Ovary (tissue), 9 donors: ENCODE measurements around the gene SGK1. TPM values are rescaled to one million over a fixed set of nuclear protein-coding genes. Genes with fewer than 3 reads are reported as not detected.

Experiments used
- DNase-seq, 5 donors: peaks; one replicate each; pipeline ENCODE4 v3.0.0-alpha.2; 2019 to 2020
- H3K27ac ChIP-seq, 2 donors: fragments of 200-600 bp; one replicate each; pipeline versions ENCODE4 v1.5.1 to v1.8.0; 2019 to 2022
- H3K27me3 ChIP-seq: fragments of 200-600 bp; one replicate; pipeline ENCODE4 v1.8.0; 2022
- H3K36me3 ChIP-seq: fragments of 200-600 bp; sonication (generic); one replicate; pipeline ENCODE4 v1.5.1; 2019
- H3K4me1 ChIP-seq: one replicate; pipeline ENCODE4 v1.8.1; 2013; ENCODE audit warnings: mild to moderate bottlenecking, moderate library complexity; ENCODE audit not compliant: insufficient read depth
- H3K4me3 ChIP-seq: fragments of 200-600 bp; sonication (generic); one replicate; pipeline ENCODE4 v1.5.1; 2017
- H3K9me3 ChIP-seq, 2 donors: fragments of 200-600 bp in 1 of 2; sonication (generic) in 1 of 2; one replicate each; pipeline versions ENCODE4 v1.5.1 to v1.8.1; 2013 to 2019; ENCODE audit warnings: mild to moderate bottlenecking in 1 of 2, moderate library complexity in 1 of 2
- EP300 ChIP-seq: sonication (generic); formaldehyde crosslinking; IDR thresholded peaks from one replicate; pipeline ENCODE4 v1.6.1; 2017; ENCODE audit warnings: antibody characterized with exemption
- POLR2A ChIP-seq: fragments of 450-650 bp; IDR thresholded peaks from one replicate; pipeline ENCODE4 v1.6.1; 2017; ENCODE audit warnings: antibody characterized with exemption, mild to moderate bottlenecking, moderate library complexity
- WGBS, 3 donors: extraction: QIAGEN DNeasy Blood & Tissue Kit in 1 of 3; methylation state at CpG; one replicate each; pipeline versions ENCODE4 v1.1.5 to v1.1.7; 2013 to 2017; 5-methylcytosine and 5-hydroxymethylcytosine counted together
- intact Hi-C, 4 donors: fragments of 100-400 bp; cut with DNase I; formaldehyde crosslinking; loops; one replicate each; pipeline versions ENCODE4 v1.11.0 to v1.15.1; 2022 to 2023
- polyA plus RNA-seq, 2 donors: library from polyadenylated mRNA; stranded (reverse); fragments of 200-250 nt in 1 of 2; fragments of 350-450 nt in 1 of 2; fragmentation: Illumina TruSeq in 1 of 2; extraction: RNeasy Lipid Tissue Mini Kit (QIAGEN cat#74804) in 1 of 2; gene quantifications; one replicate each; pipeline ENCODE4 v1.2.3, GENCODE V29; 2013 to 2014
- total RNA-seq, 7 donors: library from RNA; depleted of rRNA in 2 of 7; stranded (reverse); fragments of >200 nt in 2 of 7; fragmentation: NEBNext Ultra II Directional in 3 of 7; extraction: Animal tissue kit (Norgen Biotek cat#: 25700) in 3 of 7; gene quantifications; one replicate each; pipeline versions ENCODE4 v1.1.0 to v1.2.4, GENCODE V29; 2016 to 2023
- TF ChIP-seq, protein P1 (sequence below), 3 donors: fragments of 450-650 bp in 2 of 3; fragments of 200-600 bp in 1 of 3; IDR thresholded peaks; one replicate each; pipeline versions ENCODE4 v1.5.1 to v1.8.0; 2016 to 2022; ENCODE audit warnings: antibody characterized with exemption in 3 of 3, mild to moderate bottlenecking in 1 of 3
- donor health status: DM: no; HTN: no; CAD: no; lungs with moderate emphysema.
- donor health status: DM: no; HTN: no; CAD: no.
- donor health status: Bipolar disorder and iron deficiency.
- donor health status: DM: yes; HTN: yes; CAD: no.
- donor health status: DM: no; HTN: no; CAD: no.
- donor health status: DM: yes; HTN: yes; CAD: no.

SGK1 gene
- total and polyA plus RNA-seq, 9 donors: 124 to 610 (median 174) TPM

- H3K4me3 ChIP-seq: no peak overlapping the region
- no peak for DNase-seq
- H3K4me1 ChIP-seq: peaks cover 29% of the 10 kb centered on the region
- WGBS, 3 donors: 84 to 91% (median 91%) methylated on average over 2 of the region's 2 CpGs
- TF ChIP-seq POLR2A: no peak
- TF ChIP-seq EP300: no peak
- TF ChIP-seq, protein P1, sequence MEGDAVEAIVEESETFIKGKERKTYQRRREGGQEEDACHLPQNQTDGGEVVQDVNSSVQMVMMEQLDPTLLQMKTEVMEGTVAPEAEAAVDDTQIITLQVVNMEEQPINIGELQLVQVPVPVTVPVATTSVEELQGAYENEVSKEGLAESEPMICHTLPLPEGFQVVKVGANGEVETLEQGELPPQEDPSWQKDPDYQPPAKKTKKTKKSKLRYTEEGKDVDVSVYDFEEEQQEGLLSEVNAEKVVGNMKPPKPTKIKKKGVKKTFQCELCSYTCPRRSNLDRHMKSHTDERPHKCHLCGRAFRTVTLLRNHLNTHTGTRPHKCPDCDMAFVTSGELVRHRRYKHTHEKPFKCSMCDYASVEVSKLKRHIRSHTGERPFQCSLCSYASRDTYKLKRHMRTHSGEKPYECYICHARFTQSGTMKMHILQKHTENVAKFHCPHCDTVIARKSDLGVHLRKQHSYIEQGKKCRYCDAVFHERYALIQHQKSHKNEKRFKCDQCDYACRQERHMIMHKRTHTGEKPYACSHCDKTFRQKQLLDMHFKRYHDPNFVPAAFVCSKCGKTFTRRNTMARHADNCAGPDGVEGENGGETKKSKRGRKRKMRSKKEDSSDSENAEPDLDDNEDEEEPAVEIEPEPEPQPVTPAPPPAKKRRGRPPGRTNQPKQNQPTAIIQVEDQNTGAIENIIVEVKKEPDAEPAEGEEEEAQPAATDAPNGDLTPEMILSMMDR (IDR thresholded peaks at IDR 0.05): no peak
- H3K36me3 ChIP-seq: no peaks in the 10 kb centered on the region
- H3K27me3 ChIP-seq: no peaks in the 10 kb centered on the region
- peak overlapping the region in 1 of 2 donors; percentile 91 for H3K27ac ChIP-seq
- no peaks in the 10 kb centered on the region for H3K9me3 ChIP-seq
- intact Hi-C loops: loop anchor here in 2 of 4 donors (10.0 kb wide), 2 partner anchors 66 to 324 kb away; no protein-coding TSS in a partner anchor
These were observed 7.1 kb downstream of the SGK1 start for GRCh38 chr6:134310817-134311216.

GRCh38 chr6:134309983-134310605, 7.8 kb downstream of the SGK1 start:
- 54 to 68% (median 61%) methylated on average over 5 of the region's 5 CpGs for WGBS, 3 donors
- intact Hi-C loops: loop anchor here in 2 of 4 donors (10.0 kb wide), 2 partner anchors 65 to 325 kb away; no protein-coding TSS in a partner anchor
- H3K27ac ChIP-seq: peak overlapping the region in 1 of 2 donors; percentile 91

GRCh38 chr6:134309227-134309626, 8.7 kb downstream of the SGK1 start:
- Histone ChIP-seq H3K4me1 (peaks cover 33% of the 10 kb centered on the region), H3K9me3 (no peaks in the 10 kb centered on the region), H3K27ac (peak overlapping the region; percentile 53 to 91), H3K4me3 (no peak overlapping the region), H3K27me3 (no peaks in the 10 kb centered on the region), H3K36me3 (no peaks in the 10 kb centered on the region)
- intact Hi-C loops: no loop called here
- DNase-seq: peak in 1 of 5 donors; percentile 42
- 28 to 59% (median 30%) methylated on average over 3 of the region's 3 CpGs for WGBS, 3 donors
- TF ChIP-seq, protein P1 (IDR thresholded peaks at IDR 0.05): no peak
- TF ChIP-seq POLR2A (no peak), EP300 (no peak)

More at GRCh38 chr6:134309983-134310605, 7.8 kb downstream of the SGK1 start:
- Histone ChIP-seq H3K4me1 (peaks cover 30% of the 10 kb centered on the region), H3K4me3 (no peak overlapping the region), H3K36me3 (no peaks in the 10 kb centered on the region), H3K9me3 (no peaks in the 10 kb centered on the region), H3K27me3 (no peaks in the 10 kb centered on the region)
- no peak for DNase-seq
- TF ChIP-seq POLR2A: no peak
- TF ChIP-seq, protein P1 (IDR thresholded peaks at IDR 0.05): no peak
- TF ChIP-seq EP300: no peak

DNA sequence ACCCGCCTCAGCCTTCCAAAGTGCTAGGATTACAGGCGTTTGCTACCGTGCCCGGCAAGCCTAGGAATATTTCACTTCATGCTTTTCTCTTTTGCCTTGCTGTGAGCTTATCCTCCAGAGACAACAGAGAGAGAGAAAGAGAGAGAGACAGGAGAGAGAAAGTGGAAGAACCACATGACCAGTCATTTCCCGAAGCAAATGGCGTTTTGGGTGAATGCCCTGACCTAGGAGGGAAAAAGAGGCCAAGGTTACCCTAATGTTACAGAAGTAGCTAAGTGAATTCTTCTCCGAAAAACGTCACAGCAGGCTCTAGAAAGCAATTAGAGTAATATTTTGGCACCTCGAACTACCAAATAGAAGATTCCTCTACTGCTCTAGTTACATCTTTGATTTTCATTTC, 9.1 kb downstream of the SGK1 start:
- TF ChIP-seq EP300: no peak
- TF ChIP-seq POLR2A: no peak
- TF ChIP-seq, protein P1 (IDR thresholded peaks at IDR 0.05): no peak
- H3K36me3 ChIP-seq: no peaks in the 10 kb centered on the region
- DNase-seq: peak; percentile 53 to 83 (median 74)
- no peak overlapping the region for H3K4me3 ChIP-seq
- intact Hi-C loops: no loop called here
- peaks cover 37% of the 10 kb centered on the region for H3K4me1 ChIP-seq
- H3K27me3 ChIP-seq: no peaks in the 10 kb centered on the region
- no peaks in the 10 kb centered on the region for H3K9me3 ChIP-seq
- WGBS, 3 donors: 18 to 46% (median 18%) methylated on average over 9 of the region's 9 CpGs
- peak overlapping the region; percentile 53 to 91 for H3K27ac ChIP-seq
